Vagina (tissue), 2 donors: ENCODE measurements around the gene RFX6.

Source experiments
- POLR2A ChIP-seq, 2 donors: fragments of 450-650 bp; IDR thresholded peaks; one replicate each; pipeline ENCODE4 v1.6.1; 2017; ENCODE audit warnings: antibody characterized with exemption in 2 of 2, mild to moderate bottlenecking in 2 of 2, moderate library complexity in 2 of 2
- POLR2AphosphoS5 ChIP-seq, 2 donors: sonication (generic); formaldehyde crosslinking; IDR thresholded peaks; one replicate each; pipeline ENCODE4 v1.9.0; 2017; ENCODE audit warnings: antibody characterized with exemption in 2 of 2, mild to moderate bottlenecking in 2 of 2, low read depth in 1 of 2; ENCODE audit not compliant: insufficient read depth in 1 of 2
- TF ChIP-seq, protein P1 (sequence below), 3 experiments: fragments of 450-650 bp in 2 of 3; fragments of 200-600 bp in 1 of 3; sonication (generic) in 1 of 3; IDR thresholded peaks; one replicate each; pipeline ENCODE4 v1.5.1; 2017 to 2019; ENCODE audit warnings: antibody characterized with exemption in 3 of 3, mild to moderate bottlenecking in 2 of 3, moderate library complexity in 2 of 3

DNA sequence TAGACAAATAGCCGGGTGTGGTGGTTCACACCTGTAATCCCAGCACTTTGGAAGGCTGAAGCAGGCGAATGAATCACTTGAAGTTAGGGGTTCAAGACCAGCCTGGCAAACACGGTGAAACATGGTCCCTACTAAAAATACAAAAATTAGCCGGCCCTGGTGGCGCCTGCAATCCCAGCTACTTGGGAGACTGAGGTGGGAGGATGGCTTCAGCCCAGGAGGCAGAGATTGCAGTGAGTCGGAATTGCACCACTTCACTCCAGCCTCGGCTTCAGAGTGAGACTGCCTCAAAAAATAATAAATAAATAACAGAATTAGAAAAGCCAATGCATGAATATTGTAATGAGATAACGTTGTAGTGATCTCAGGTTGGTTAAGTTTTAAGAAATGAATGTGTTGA lies 61.3 kb downstream of the RFX6 start:
- TF ChIP-seq, protein P1, sequence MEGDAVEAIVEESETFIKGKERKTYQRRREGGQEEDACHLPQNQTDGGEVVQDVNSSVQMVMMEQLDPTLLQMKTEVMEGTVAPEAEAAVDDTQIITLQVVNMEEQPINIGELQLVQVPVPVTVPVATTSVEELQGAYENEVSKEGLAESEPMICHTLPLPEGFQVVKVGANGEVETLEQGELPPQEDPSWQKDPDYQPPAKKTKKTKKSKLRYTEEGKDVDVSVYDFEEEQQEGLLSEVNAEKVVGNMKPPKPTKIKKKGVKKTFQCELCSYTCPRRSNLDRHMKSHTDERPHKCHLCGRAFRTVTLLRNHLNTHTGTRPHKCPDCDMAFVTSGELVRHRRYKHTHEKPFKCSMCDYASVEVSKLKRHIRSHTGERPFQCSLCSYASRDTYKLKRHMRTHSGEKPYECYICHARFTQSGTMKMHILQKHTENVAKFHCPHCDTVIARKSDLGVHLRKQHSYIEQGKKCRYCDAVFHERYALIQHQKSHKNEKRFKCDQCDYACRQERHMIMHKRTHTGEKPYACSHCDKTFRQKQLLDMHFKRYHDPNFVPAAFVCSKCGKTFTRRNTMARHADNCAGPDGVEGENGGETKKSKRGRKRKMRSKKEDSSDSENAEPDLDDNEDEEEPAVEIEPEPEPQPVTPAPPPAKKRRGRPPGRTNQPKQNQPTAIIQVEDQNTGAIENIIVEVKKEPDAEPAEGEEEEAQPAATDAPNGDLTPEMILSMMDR (IDR thresholded peaks at IDR 0.05) = no peak
- TF ChIP-seq POLR2AphosphoS5 (IDR thresholded peaks at IDR 0.05; ENCODE audit: insufficient read depth in 1 of 2, low read depth in 1 of 2) (no peak), POLR2A (IDR thresholded peaks at IDR 0.05) (no peak)
